Stimulated activated memory B cell treated with anti-CD40 and anti-IgM and Interleukin-4, amounts not matched to agents 10 μg/mL and 1 μg/mL and 100 μg/mL, for 72 hours (primary cell): Measurements from ENCODE around the gene KIF14.
"Not testable (repeated sequence)": the region's sequence is repeated elsewhere in the genome, so short reads cannot be mapped to it uniquely, and the experiment has no call there.

Source experiments
- ATAC-seq: fragments of 150-1000 bp; cut with Tn5 transposase; 2 replicates; pipeline ENCODE4 v1.10.0; 2021
- H3K27ac Mint-ChIP-seq: one replicate; pipeline ENCODE4 v1.8.0; 2022; ENCODE audit warnings: mild to moderate bottlenecking, mixed read lengths
- H3K27me3 Mint-ChIP-seq: one replicate; pipeline ENCODE4 v1.8.0; 2022; ENCODE audit warnings: mixed read lengths
- H3K36me3 Mint-ChIP-seq: one replicate; pipeline ENCODE4 v1.8.0; 2022; ENCODE audit warnings: mixed read lengths
- H3K4me1 Mint-ChIP-seq: one replicate; pipeline ENCODE4 v1.8.0; 2022; ENCODE audit warnings: mixed read lengths
- H3K4me3 Mint-ChIP-seq: one replicate; pipeline ENCODE4 v1.8.0; 2022; ENCODE audit warnings: mild to moderate bottlenecking, moderate library complexity, mixed read lengths
- H3K9me3 Mint-ChIP-seq: one replicate; pipeline ENCODE4 v1.8.0; 2022; ENCODE audit warnings: mixed read lengths

Gene KIF14

DNA sequence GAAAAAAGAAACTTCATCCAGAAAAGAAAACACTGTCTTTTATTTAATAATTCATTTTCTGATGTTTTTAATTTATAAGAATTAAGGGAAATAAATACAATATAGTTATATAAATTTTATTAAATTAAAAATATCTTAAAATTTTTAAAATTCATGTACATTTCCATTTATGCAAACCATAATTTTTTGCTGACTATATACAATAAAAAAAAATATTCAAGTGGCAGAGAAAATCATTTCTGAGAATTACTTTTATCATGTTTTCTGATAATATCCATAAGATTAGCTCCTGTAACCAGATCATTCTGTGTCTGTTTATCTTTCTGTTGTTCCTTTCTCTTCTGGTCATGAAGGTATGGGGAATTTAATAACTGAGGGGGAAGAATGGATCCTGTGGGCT lies 23.5 kb upstream of the KIF14 start:
- no peak overlapping the region for H3K27ac Mint-ChIP-seq

DNA sequence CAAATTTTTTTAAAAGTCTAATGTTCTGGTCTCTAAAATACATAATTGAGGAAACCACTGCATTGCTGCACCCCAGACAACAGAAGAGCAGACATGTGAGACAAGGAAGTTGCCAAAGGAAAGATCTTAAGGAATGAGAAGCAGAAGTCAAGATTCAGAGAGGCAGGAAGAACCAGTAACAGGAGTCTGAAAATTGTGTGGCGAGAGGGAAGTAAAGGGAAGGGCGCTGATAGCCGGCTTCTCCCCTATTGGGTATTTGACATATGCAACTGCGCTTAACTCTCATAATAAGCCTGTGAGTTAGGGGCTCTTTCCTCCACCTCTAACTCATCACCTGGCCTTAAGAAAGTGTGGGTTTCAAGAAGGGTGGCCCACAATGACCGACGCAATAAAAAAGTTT lies 21.9 kb upstream of the KIF14 start:
- no peak overlapping the region for H3K4me3 Mint-ChIP-seq
- no peaks in the 10 kb centered on the region for H3K9me3 Mint-ChIP-seq
- peaks cover 21% of the 10 kb centered on the region for H3K36me3 Mint-ChIP-seq
- no peaks in the 10 kb centered on the region for H3K27me3 Mint-ChIP-seq
- no peak for ATAC-seq
- H3K4me1 Mint-ChIP-seq = peaks cover 18% of the 10 kb centered on the region
- H3K27ac Mint-ChIP-seq = no peak overlapping the region

More for the DNA sequence above, 23.5 kb upstream of the KIF14 start:
- H3K4me1 Mint-ChIP-seq = peaks cover 18% of the 10 kb centered on the region
- H3K9me3 Mint-ChIP-seq = no peaks in the 10 kb centered on the region
- no peak overlapping the region for H3K4me3 Mint-ChIP-seq
- H3K36me3 Mint-ChIP-seq = peaks cover 23% of the 10 kb centered on the region
- H3K27me3 Mint-ChIP-seq = no peaks in the 10 kb centered on the region
- ATAC-seq = no peak

DNA sequence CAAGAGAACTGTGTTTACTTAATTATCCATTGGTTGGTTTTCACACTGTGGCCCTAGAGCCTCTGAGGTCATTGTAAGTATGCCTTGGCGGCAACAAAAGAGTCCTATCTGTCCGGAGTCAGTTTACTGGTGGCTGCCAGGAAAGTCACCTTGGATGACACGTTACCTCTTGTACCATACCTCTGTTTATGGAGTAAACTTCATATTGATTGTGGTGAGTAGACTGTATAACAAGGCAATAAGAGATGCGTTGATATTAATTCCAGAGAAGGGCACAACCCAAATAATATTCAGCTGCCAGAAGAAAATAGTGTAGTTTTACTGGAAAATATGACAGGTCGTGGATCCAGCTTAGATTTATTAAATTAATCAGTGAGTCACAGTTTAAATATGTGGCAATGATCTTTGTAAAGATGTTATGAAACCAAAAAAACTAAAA lies 20.4 kb upstream of the KIF14 start:
- Mint-ChIP-seq H3K9me3 (no peaks in the 10 kb centered on the region), H3K27ac (no peak overlapping the region), H3K4me1 (peaks cover 9% of the 10 kb centered on the region), H3K27me3 (no peaks in the 10 kb centered on the region), H3K4me3 (no peak overlapping the region), H3K36me3 (peaks cover 13% of the 10 kb centered on the region)
- no peak for ATAC-seq

GRCh38 chr1:200640373-200640962 lies 19.9 kb upstream of the KIF14 start:
- Mint-ChIP-seq H3K27me3 (no peaks in the 10 kb centered on the region), H3K27ac (peak overlapping the region; percentile 0), H3K4me1 (peaks cover 9% of the 10 kb centered on the region), H3K36me3 (peaks cover 13% of the 10 kb centered on the region), H3K9me3 (no peaks in the 10 kb centered on the region), H3K4me3 (no peak overlapping the region)
- no peak for ATAC-seq

DNA sequence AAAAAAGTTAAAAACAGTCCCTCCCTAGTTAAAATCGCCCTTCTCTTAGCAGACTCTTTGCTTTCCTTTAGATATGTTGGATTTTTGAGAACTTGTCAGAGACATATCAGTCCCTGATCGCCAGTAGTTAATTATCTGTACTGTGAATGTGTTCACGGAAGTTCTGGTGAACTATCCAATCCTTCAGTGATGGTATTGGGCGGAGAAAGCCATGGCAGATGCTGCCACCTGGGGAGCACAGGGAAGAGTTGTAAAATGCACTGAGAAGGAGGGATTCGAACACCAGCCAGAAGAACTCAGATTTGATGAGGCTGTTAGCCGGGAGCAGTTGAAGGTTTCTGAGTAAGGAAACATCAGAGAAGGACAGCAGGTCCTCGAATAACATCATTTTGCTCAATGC lies 17.5 kb upstream of the KIF14 start:
- no peak overlapping the region for H3K27ac Mint-ChIP-seq
- no peaks in the 10 kb centered on the region for H3K27me3 Mint-ChIP-seq
- H3K4me1 Mint-ChIP-seq = peaks cover 9% of the 10 kb centered on the region
- no peak overlapping the region for H3K4me3 Mint-ChIP-seq
- no peak for ATAC-seq
- peaks cover 8% of the 10 kb centered on the region for H3K36me3 Mint-ChIP-seq
- H3K9me3 Mint-ChIP-seq = no peaks in the 10 kb centered on the region

- no peak for ATAC-seq
Observed at GRCh38 chr1:200636681-200637080, 16.1 kb upstream of the KIF14 start.

DNA sequence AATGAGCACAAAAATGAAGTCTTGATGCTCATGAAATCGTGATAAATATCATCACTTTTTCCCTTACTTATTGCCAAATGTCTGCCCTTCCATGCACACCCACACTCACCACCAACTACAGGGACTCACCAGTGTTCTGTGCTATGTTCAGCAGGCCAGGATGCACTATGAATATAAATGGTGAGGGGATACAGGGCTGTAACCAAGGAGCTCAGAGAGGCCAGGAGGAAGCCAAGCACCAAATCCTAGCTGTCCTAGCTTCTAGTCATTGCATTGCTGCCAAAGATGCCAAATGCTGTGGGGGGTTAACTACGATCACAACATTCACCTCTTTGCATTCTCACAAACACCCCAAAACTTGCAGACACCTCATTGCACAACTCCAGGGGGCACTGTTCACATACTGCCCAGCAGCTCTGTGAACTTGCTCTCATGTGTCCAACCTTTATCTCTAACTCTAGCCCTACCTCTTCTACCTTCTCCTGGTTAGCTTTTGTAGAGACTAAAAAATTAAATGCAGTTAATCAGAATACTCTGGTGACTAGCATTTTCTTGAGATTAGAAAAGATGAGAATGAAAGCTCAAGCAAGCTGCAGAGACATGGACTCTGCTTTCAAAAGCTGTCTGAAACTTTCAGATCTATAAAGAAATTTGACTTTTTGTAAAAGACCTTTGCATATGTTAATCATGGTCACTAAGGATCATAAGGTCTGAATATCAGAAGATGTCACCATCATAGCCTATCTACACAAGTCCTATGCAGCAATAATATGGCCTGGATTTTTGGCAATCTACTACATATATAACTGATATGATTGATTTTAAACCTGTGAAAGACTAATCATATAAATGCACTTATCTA lies 13.9 kb upstream of the KIF14 start:
- Mint-ChIP-seq H3K36me3 (peaks cover 4% of the 10 kb centered on the region), H3K4me1 (peaks cover under 1% of the 10 kb centered on the region), H3K4me3 (no peak overlapping the region), H3K27me3 (no peaks in the 10 kb centered on the region), H3K9me3 (no peaks in the 10 kb centered on the region), H3K27ac (no peak overlapping the region)
- ATAC-seq = no peak

More at GRCh38 chr1:200636681-200637080, 16.1 kb upstream of the KIF14 start:
- Mint-ChIP-seq H3K4me3 (no peak overlapping the region), H3K36me3 (peaks cover 8% of the 10 kb centered on the region), H3K27ac (no peak overlapping the region), H3K4me1 (peaks cover 9% of the 10 kb centered on the region), H3K27me3 (no peaks in the 10 kb centered on the region), H3K9me3 (no peaks in the 10 kb centered on the region)

GRCh38 chr1:200631375-200631774 lies 10.8 kb upstream of the KIF14 start:
- H3K4me3 Mint-ChIP-seq = no peak overlapping the region
- H3K9me3 Mint-ChIP-seq = no peaks in the 10 kb centered on the region
- H3K4me1 Mint-ChIP-seq = peaks cover 22% of the 10 kb centered on the region
- no peak for ATAC-seq
- no peaks in the 10 kb centered on the region for H3K27me3 Mint-ChIP-seq
- H3K36me3 Mint-ChIP-seq = no peaks in the 10 kb centered on the region
- H3K27ac Mint-ChIP-seq = no peak overlapping the region

GRCh38 chr1:200630515-200630899 lies 10.0 kb upstream of the KIF14 start:
- not testable (repeated sequence) for H3K4me3 Mint-ChIP-seq, H3K36me3 Mint-ChIP-seq, ATAC-seq, H3K27ac Mint-ChIP-seq, H3K27me3 Mint-ChIP-seq, H3K9me3 Mint-ChIP-seq
- peaks cover 23% of the 10 kb centered on the region for H3K4me1 Mint-ChIP-seq

- H3K36me3 Mint-ChIP-seq = no peaks in the 10 kb centered on the region
- peaks cover 28% of the 10 kb centered on the region for H3K4me1 Mint-ChIP-seq
- H3K4me3 Mint-ChIP-seq = no peak overlapping the region
- no peaks in the 10 kb centered on the region for H3K27me3 Mint-ChIP-seq
- no peak overlapping the region for H3K27ac Mint-ChIP-seq
- H3K9me3 Mint-ChIP-seq = no peaks in the 10 kb centered on the region
- ATAC-seq = no peak
Observed at GRCh38 chr1:200629876-200630514, 9.4 kb upstream of the KIF14 start.

GRCh38 chr1:200628223-200628881 lies 7.8 kb upstream of the KIF14 start:
- Mint-ChIP-seq H3K36me3 (no peaks in the 10 kb centered on the region), H3K4me1 (peaks cover 29% of the 10 kb centered on the region), H3K27me3 (no peaks in the 10 kb centered on the region), H3K9me3 (no peaks in the 10 kb centered on the region), H3K27ac (peak overlapping the region; percentile 28), H3K4me3 (peak overlapping the region; percentile 45)
- peak; percentile 88 for ATAC-seq

- ATAC-seq = peak; percentile 71
Observed at GRCh38 chr1:200627575-200628222, 7.1 kb upstream of the KIF14 start.

GRCh38 chr1:200626853-200627534 lies 6.4 kb upstream of the KIF14 start:
- ATAC-seq = no peak
- H3K27ac Mint-ChIP-seq = no peak overlapping the region

More at GRCh38 chr1:200627575-200628222, 7.1 kb upstream of the KIF14 start:
- Mint-ChIP-seq H3K9me3 (no peaks in the 10 kb centered on the region), H3K4me1 (peaks cover 29% of the 10 kb centered on the region), H3K27me3 (no peaks in the 10 kb centered on the region), H3K36me3 (no peaks in the 10 kb centered on the region), H3K4me3 (peak overlapping the region; percentile 45), H3K27ac (peak overlapping the region; percentile 28)

DNA sequence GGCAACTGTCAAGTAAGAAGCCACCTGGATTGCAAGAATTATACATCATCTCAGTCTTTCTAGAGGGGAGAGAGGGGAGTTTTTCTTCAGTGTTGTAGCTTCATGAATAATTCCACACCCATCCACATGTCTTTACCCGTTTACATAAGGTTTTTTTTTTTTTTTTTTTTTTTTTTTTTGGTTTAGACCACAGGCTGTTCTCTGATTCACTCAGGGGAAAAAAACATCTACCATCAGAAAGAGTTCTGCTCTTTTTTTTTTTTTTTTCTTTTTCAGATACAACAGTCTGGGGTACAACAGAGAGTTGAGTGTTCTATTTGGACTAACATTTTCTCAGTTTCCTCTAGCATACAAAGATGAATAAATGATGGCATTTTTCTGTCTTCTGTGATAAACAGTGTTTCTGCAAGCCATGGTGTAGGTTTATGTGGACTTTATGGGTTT lies 4.9 kb upstream of the KIF14 start:
- Mint-ChIP-seq H3K36me3 (no peaks in the 10 kb centered on the region), H3K4me3 (no peak overlapping the region)

More at GRCh38 chr1:200626853-200627534, 6.4 kb upstream of the KIF14 start:
- no peaks in the 10 kb centered on the region for H3K27me3 Mint-ChIP-seq
- H3K4me3 Mint-ChIP-seq = no peak overlapping the region
- no peaks in the 10 kb centered on the region for H3K36me3 Mint-ChIP-seq
- H3K9me3 Mint-ChIP-seq = no peaks in the 10 kb centered on the region
- H3K4me1 Mint-ChIP-seq = peaks cover 29% of the 10 kb centered on the region

More for the DNA sequence above, 4.9 kb upstream of the KIF14 start:
- Mint-ChIP-seq H3K4me1 (peaks cover 41% of the 10 kb centered on the region), H3K9me3 (no peaks in the 10 kb centered on the region), H3K27ac (no peak overlapping the region), H3K27me3 (no peaks in the 10 kb centered on the region)
- ATAC-seq = no peak
